GM12878 (cell line): Measurements from ENCODE around the gene PADI3.

Source experiments
- CTCF ChIP-seq, 3 experiments: IDR thresholded peaks in 2 of 3; conservative IDR thresholded peaks in 1 of 3; 2 replicates each; pipeline ENCODE4 v1.5.1; 2011; ENCODE audit warnings: low read depth in 3 of 3, low read length in 3 of 3, mild to moderate bottlenecking in 3 of 3, control low read depth in 2 of 3, moderate library complexity in 2 of 3, inconsistent platforms in 1 of 3, mixed read lengths in 1 of 3; ENCODE audit not compliant: control insufficient read depth in 2 of 3, insufficient read depth in 1 of 3; ENCODE audit errors: extremely low read depth in 1 of 3
- EZH2 ChIP-seq: IDR thresholded peaks from 2 replicates; pipeline ENCODE4 v1.6.1; 2012; ENCODE audit warnings: low read depth, mild to moderate bottlenecking, control low read depth, inconsistent platforms, low read length, borderline replicate concordance; ENCODE audit not compliant: control insufficient read depth
- FOXK2 ChIP-seq: fragments of 450-650 bp; IDR thresholded peaks from 2 replicates; pipeline ENCODE4 v1.6.1; 2017; ENCODE audit warnings: mild to moderate bottlenecking, moderate library complexity
- HDAC2 ChIP-seq: fragments of 200-600 bp; sonication (generic); IDR thresholded peaks from 2 replicates; pipeline ENCODE4 v1.6.1; 2017
- HDAC6 ChIP-seq: fragments of 200-600 bp; sonication (generic); IDR thresholded peaks from one replicate; pipeline ENCODE4 v1.8.0; 2017; ENCODE audit warnings: antibody characterized with exemption; ENCODE audit not compliant: unreplicated experiment
- JUND ChIP-seq: IDR thresholded peaks from 2 replicates; pipeline ENCODE4 v1.6.1; 2012; ENCODE audit warnings: low read depth, mild to moderate bottlenecking, low read length, improper control_type of control experiment, moderate library complexity
- POLR2A ChIP-seq: IDR thresholded peaks from 2 replicates; pipeline ENCODE4 v1.6.1; 2011; ENCODE audit warnings: low read depth, mild to moderate bottlenecking, low read length
- POLR2AphosphoS5 ChIP-seq: IDR thresholded peaks from 2 replicates; pipeline ENCODE4 v1.6.1; 2011; ENCODE audit warnings: mild to moderate bottlenecking, low read length, inconsistent platforms
- REST ChIP-seq: IDR thresholded peaks from 2 replicates; pipeline ENCODE4 v1.6.1; 2012; ENCODE audit warnings: mild to moderate bottlenecking, low read depth, low read length
- SMC3 ChIP-seq: IDR thresholded peaks from 2 replicates; pipeline ENCODE4 v1.6.1; 2011; ENCODE audit warnings: low read length, improper control_type of control experiment, borderline replicate concordance
- SPI1 ChIP-seq: IDR thresholded peaks from 2 replicates; pipeline ENCODE4 v1.6.1; 2011; ENCODE audit warnings: low read depth, mild to moderate bottlenecking, low read length, moderate library complexity, borderline replicate concordance; ENCODE audit not compliant: insufficient read depth
- TCF12 ChIP-seq: IDR thresholded peaks from 2 replicates; pipeline ENCODE4 v1.6.1; 2011; ENCODE audit warnings: low read depth, mild to moderate bottlenecking, low read length
- ZBTB40 ChIP-seq: fragments of 450-650 bp; IDR thresholded peaks from 2 replicates; pipeline ENCODE4 v1.6.1; 2016; ENCODE audit warnings: mild to moderate bottlenecking, moderate library complexity, borderline replicate concordance

GRCh38 chr1:17310068-17310640 is 61.3 kb downstream of the PADI3 start:
- TF ChIP-seq POLR2A (no peak), EZH2 (no peak), REST (no peak), FOXK2 (no peak), POLR2AphosphoS5 (no peak), CTCF (IDR thresholded peaks at IDR 0.05 in 2 of 3, conservative IDR thresholded peaks at IDR 0.05 in 1 of 3; ENCODE audit: control insufficient read depth in 2 of 3, extremely low read depth in 1 of 3, insufficient read depth in 1 of 3, low read depth in 3 of 3, low read length in 3 of 3) (no peak), ZBTB40 (no peak), SMC3 (no peak), HDAC6 (no peak), JUND (no peak), SPI1 (no peak), HDAC2 (no peak), TCF12 (no peak)
